HEK293 (cell line): Measurements from ENCODE around the gene VLDLR.

Experiments used
- HOXA7 ChIP-seq: sonication (generic); formaldehyde crosslinking; IDR thresholded peaks from 2 replicates; pipeline ENCODE4 v1.8.1; 2022; ENCODE audit warnings: missing genetic modification reagents, borderline replicate concordance
- ZBTB1 ChIP-seq: fragments of 450-650 bp; formaldehyde crosslinking; IDR thresholded peaks from 2 replicates; pipeline ENCODE4 v1.5.1; 2016; ENCODE audit warnings: missing biosample characterization, missing genetic modification characterization
- ZNF112 ChIP-seq: fragments of 450-650 bp; formaldehyde crosslinking; IDR thresholded peaks from 2 replicates; pipeline ENCODE4 v1.5.0; 2017; ENCODE audit warnings: missing biosample characterization, missing genetic modification characterization
- ZNF138 ChIP-seq: fragments of 450-650 bp; formaldehyde crosslinking; IDR thresholded peaks from 2 replicates; pipeline ENCODE4 v1.5.1; 2016; ENCODE audit warnings: missing biosample characterization, missing genetic modification characterization, borderline replicate concordance
- ZNF692 ChIP-seq: fragments of 450-650 bp; formaldehyde crosslinking; IDR thresholded peaks from 2 replicates; pipeline ENCODE4 v1.5.1; 2016; ENCODE audit warnings: missing biosample characterization, missing genetic modification characterization
- ZNF785 ChIP-seq: fragments of 450-650 bp; formaldehyde crosslinking; IDR thresholded peaks from 2 replicates; pipeline ENCODE4 v1.5.1; 2016; ENCODE audit warnings: missing biosample characterization, missing genetic modification characterization
- TF ChIP-seq, protein P1 (sequence below): fragments of 450-650 bp; formaldehyde crosslinking; IDR thresholded peaks from 2 replicates; pipeline ENCODE4 v1.5.1; 2016; ENCODE audit warnings: missing biosample characterization, missing genetic modification characterization
- TF ChIP-seq, protein P2 (sequence below): fragments of 450-650 bp; formaldehyde crosslinking; IDR thresholded peaks from 2 replicates; pipeline ENCODE4 v1.5.1; 2016; ENCODE audit warnings: missing biosample characterization, missing genetic modification characterization, low read depth

- TF ChIP-seq, protein P1, sequence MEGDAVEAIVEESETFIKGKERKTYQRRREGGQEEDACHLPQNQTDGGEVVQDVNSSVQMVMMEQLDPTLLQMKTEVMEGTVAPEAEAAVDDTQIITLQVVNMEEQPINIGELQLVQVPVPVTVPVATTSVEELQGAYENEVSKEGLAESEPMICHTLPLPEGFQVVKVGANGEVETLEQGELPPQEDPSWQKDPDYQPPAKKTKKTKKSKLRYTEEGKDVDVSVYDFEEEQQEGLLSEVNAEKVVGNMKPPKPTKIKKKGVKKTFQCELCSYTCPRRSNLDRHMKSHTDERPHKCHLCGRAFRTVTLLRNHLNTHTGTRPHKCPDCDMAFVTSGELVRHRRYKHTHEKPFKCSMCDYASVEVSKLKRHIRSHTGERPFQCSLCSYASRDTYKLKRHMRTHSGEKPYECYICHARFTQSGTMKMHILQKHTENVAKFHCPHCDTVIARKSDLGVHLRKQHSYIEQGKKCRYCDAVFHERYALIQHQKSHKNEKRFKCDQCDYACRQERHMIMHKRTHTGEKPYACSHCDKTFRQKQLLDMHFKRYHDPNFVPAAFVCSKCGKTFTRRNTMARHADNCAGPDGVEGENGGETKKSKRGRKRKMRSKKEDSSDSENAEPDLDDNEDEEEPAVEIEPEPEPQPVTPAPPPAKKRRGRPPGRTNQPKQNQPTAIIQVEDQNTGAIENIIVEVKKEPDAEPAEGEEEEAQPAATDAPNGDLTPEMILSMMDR, result no peak
- no peak for TF ChIP-seq ZNF785 (tag by site-specific recombination)
- TF ChIP-seq HOXA7 (CRISPR knock-in tag), result no peak
- no peak for TF ChIP-seq ZNF112 (tag by site-specific recombination)
- no peak for TF ChIP-seq ZBTB1 (tag by site-specific recombination)
- TF ChIP-seq ZNF692 (tag by site-specific recombination), result no peak
- TF ChIP-seq ZNF138 (tag by site-specific recombination), result no peak
- TF ChIP-seq, protein P2, sequence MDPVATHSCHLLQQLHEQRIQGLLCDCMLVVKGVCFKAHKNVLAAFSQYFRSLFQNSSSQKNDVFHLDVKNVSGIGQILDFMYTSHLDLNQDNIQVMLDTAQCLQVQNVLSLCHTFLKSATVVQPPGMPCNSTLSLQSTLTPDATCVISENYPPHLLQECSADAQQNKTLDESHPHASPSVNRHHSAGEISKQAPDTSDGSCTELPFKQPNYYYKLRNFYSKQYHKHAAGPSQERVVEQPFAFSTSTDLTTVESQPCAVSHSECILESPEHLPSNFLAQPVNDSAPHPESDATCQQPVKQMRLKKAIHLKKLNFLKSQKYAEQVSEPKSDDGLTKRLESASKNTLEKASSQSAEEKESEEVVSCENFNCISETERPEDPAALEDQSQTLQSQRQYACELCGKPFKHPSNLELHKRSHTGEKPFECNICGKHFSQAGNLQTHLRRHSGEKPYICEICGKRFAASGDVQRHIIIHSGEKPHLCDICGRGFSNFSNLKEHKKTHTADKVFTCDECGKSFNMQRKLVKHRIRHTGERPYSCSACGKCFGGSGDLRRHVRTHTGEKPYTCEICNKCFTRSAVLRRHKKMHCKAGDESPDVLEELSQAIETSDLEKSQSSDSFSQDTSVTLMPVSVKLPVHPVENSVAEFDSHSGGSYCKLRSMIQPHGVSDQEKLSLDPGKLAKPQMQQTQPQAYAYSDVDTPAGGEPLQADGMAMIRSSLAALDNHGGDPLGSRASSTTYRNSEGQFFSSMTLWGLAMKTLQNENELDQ (tag by site-specific recombination), result no peak
Observed at GRCh38 chr9:2686911-2687310, 65.3 kb downstream of the VLDLR start.
